Measurements from ENCODE around the gene EGLN3.
"Not testable (repeated sequence)": the region's sequence is repeated elsewhere in the genome, so short reads cannot be mapped to it uniquely, and the experiment has no call there.

EGLN3 gene

DNA sequence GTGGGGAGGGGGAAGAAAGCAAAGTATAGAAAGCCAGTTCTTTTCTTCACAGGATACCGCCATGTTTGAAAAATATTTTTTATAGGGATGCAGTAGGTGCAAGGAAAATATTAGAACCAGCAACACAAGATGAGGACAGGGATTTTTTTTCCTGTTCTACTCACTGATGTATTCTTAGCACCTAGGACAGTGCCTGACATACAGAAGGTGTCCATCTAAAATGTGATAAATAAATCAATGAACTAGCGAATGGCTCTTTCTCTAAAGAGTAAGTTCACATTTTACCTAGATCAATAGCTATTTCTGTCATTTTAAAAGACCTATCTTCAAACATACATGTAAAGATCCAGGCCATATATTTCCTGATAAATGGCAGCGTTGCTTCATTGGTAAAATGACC lies 18.8 kb downstream of the EGLN3 start:
- no peak overlapping the region for H3K4me3 ChIP-seq (ENCODE audit: low read depth, low read length)
- TF ChIP-seq, protein P1, sequence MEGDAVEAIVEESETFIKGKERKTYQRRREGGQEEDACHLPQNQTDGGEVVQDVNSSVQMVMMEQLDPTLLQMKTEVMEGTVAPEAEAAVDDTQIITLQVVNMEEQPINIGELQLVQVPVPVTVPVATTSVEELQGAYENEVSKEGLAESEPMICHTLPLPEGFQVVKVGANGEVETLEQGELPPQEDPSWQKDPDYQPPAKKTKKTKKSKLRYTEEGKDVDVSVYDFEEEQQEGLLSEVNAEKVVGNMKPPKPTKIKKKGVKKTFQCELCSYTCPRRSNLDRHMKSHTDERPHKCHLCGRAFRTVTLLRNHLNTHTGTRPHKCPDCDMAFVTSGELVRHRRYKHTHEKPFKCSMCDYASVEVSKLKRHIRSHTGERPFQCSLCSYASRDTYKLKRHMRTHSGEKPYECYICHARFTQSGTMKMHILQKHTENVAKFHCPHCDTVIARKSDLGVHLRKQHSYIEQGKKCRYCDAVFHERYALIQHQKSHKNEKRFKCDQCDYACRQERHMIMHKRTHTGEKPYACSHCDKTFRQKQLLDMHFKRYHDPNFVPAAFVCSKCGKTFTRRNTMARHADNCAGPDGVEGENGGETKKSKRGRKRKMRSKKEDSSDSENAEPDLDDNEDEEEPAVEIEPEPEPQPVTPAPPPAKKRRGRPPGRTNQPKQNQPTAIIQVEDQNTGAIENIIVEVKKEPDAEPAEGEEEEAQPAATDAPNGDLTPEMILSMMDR (conservative IDR thresholded peaks at IDR 0.05; ENCODE audit: low read depth, low read length), result no peak
- DNase-seq (ENCODE audit: low read depth), result no peak

GRCh38 chr14:33931461-33931860 lies 19.4 kb downstream of the EGLN3 start:
- H3K4me3 ChIP-seq (ENCODE audit: low read depth, low read length), result no peak overlapping the region
- DNase-seq (ENCODE audit: low read depth), result no peak
- TF ChIP-seq, protein P1 (conservative IDR thresholded peaks at IDR 0.05; ENCODE audit: low read depth, low read length), result no peak

GRCh38 chr14:33930439-33930838 lies 20.4 kb downstream of the EGLN3 start:
- no peak overlapping the region for H3K4me3 ChIP-seq (ENCODE audit: low read depth, low read length)
- no peak for DNase-seq (ENCODE audit: low read depth)
- TF ChIP-seq, protein P1 (conservative IDR thresholded peaks at IDR 0.05; ENCODE audit: low read depth, low read length), result no peak

DNA sequence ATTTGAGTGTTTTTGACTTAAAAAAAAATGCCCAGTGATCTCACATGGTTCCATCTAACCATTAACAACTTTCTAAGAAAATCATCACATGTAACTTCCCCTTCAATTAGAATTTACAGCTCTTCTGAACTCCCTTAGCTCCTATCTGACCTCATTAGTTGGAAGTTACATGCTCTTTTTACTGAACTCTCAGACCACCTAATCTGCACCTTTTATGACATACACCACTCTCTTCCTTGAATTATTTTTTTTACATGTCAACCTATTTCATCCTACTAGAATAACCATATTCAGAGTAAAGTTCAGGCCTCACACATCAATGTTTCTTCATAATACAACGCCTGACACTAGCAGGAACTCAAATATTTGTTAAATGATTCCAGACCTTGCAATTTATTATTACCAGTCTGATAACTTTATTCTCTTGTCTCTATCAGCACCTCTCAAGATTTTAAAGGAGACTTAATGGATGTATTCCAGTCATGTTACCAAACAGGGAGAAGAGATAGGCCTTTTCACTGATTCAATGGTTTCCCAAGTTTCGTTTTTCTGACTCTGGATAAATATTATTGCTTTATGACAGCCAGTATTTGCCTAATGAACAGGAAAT lies 21.0 kb downstream of the EGLN3 start:
- H3K4me3 ChIP-seq (ENCODE audit: low read depth, low read length), result no peak overlapping the region
- DNase-seq (ENCODE audit: low read depth), result no peak
- TF ChIP-seq, protein P1 (conservative IDR thresholded peaks at IDR 0.05; ENCODE audit: low read depth, low read length), result no peak

GRCh38 chr14:33928895-33929294 lies 22.0 kb downstream of the EGLN3 start:
- no peak overlapping the region for H3K4me3 ChIP-seq (ENCODE audit: low read depth, low read length)
- TF ChIP-seq, protein P1 (conservative IDR thresholded peaks at IDR 0.05; ENCODE audit: low read depth, low read length), result no peak
- DNase-seq (ENCODE audit: low read depth), result no peak

DNA sequence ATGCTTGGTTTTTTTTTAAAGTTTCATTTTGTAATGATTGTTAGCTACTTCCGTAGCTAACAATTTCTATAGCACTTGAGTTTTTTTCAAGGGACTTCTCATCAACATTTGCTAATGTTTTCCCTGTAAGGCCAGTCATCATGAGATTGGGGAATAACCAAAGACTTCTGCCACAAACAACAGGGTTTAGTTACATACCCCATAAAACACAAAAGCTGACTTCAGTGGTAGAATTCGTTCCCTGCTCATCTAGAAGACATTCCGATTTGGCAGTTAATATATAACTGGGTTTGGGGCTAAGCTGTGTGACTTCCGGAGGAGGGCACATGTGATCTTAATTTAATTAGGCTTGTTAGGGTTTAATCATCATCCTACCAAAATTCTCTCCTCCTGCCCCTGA lies 22.9 kb downstream of the EGLN3 start:
- H3K4me3 ChIP-seq (ENCODE audit: low read depth, low read length), result no peak overlapping the region
- TF ChIP-seq, protein P1 (conservative IDR thresholded peaks at IDR 0.05; ENCODE audit: low read depth, low read length), result no peak
- DNase-seq (ENCODE audit: low read depth), result no peak

- not testable (repeated sequence) for DNase-seq (ENCODE audit: low read depth); H3K4me3 ChIP-seq (ENCODE audit: low read depth, low read length)
These were observed 23.9 kb downstream of the EGLN3 start for GRCh38 chr14:33926967-33927366.

Measured in choroid plexus epithelial cell (primary cell).